HG02938 (cell line): Measurements from ENCODE around the gene TUBB4A.

Experiments
- ATAC-seq: cut with Tn5 transposase; IDR thresholded peaks from one replicate; pipeline ENCODE4 v1.9.1; 2021; ENCODE audit warnings: mild to moderate bottlenecking, moderate library complexity; ENCODE audit not compliant: unreplicated experiment

TUBB4A gene

GRCh38 chr19:6498294-6499036 lies 3.6 kb downstream of the TUBB4A start:
- ATAC-seq = no peak

GRCh38 chr19:6495947-6496346 lies 6.2 kb downstream of the TUBB4A start:
- no peak for ATAC-seq

GRCh38 chr19:6494438-6495036 lies 7.6 kb downstream of the TUBB4A start:
- no peak for ATAC-seq

- ATAC-seq = no peak
These were observed 10.1 kb downstream of the TUBB4A start for GRCh38 chr19:6491802-6492592.

- no peak for ATAC-seq
These were observed 12.0 kb downstream of the TUBB4A start for GRCh38 chr19:6490134-6490533.

- no peak for ATAC-seq
These were observed 12.6 kb downstream of the TUBB4A start for GRCh38 chr19:6489278-6490061.

GRCh38 chr19:6484831-6485230 lies 17.3 kb downstream of the TUBB4A start:
- ATAC-seq = no peak

- no peak for ATAC-seq
These were observed 17.9 kb downstream of the TUBB4A start for GRCh38 chr19:6484230-6484629.

GRCh38 chr19:6483235-6483634 lies 18.9 kb downstream of the TUBB4A start:
- no peak for ATAC-seq

- no peak for ATAC-seq
These were observed 19.8 kb downstream of the TUBB4A start for GRCh38 chr19:6482343-6482686.

- no peak for ATAC-seq
These were observed 20.4 kb downstream of the TUBB4A start, which contains the start of gene DENND1C for GRCh38 chr19:6481541-6482342. TSS of gene DENND1C (minus strand) at chr19:6481787. CDS start at chr19:6481695, 92 bp downstream.

- no peak for ATAC-seq
These were observed 21.2 kb downstream of the TUBB4A start for GRCh38 chr19:6480848-6481415.

- no peak for ATAC-seq
These were observed 22.2 kb downstream of the TUBB4A start for GRCh38 chr19:6479836-6480398.

GRCh38 chr19:6478815-6479214 lies 23.3 kb downstream of the TUBB4A start:
- ATAC-seq = no peak

GRCh38 chr19:6476896-6477431 lies 25.1 kb downstream of the TUBB4A start:
- ATAC-seq = no peak

GRCh38 chr19:6476155-6476895 lies 25.8 kb downstream of the TUBB4A start:
- ATAC-seq = no peak

GRCh38 chr19:6475321-6476108 lies 26.6 kb downstream of the TUBB4A start:
- ATAC-seq = no peak

- no peak for ATAC-seq
These were observed 28.5 kb downstream of the TUBB4A start for GRCh38 chr19:6473647-6474046.
